ENCODE results near the gene EXOC2.

EXOC2 gene

GRCh38 chr6:650098-650497 lies 42.8 kb downstream of the EXOC2 start:
- H3K36me3 ChIP-seq (ENCODE audit: insufficient read depth, low read length), result no peaks in the 10 kb centered on the region
- no peak overlapping the region for H3K9ac ChIP-seq (ENCODE audit: low read depth, low read length)
- H3K4me1 ChIP-seq (ENCODE audit: insufficient read depth, low read length), result peaks cover 3% of the 10 kb centered on the region
- H3K9me3 ChIP-seq (ENCODE audit: control insufficient read depth, insufficient read depth, low read length), result no peaks in the 10 kb centered on the region

DNA sequence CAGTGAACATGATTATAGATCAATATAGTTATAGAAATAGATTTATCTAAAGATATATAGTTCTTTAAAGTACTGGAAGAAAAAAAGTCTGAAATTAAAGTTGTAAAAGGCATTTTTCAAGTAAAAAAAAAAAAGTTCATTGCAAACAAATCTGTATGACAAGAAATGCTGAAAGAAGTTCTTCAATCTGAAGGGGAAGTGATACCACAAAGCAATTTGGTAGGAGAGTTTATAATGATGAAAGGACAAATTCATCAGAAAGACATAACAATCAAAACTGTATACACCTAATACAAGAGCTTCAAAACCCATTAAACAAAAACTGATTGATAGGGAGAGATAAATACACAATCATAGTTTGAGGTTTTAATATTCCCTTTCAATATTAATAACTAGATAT lies 50.1 kb downstream of the EXOC2 start:
- Histone ChIP-seq H3K9ac (ENCODE audit: low read depth, low read length) (no peak overlapping the region), H3K9me3 (ENCODE audit: control insufficient read depth, insufficient read depth, low read length) (peaks cover 2% of the 10 kb centered on the region; the same call in 1 of the 2 replicates), H3K4me1 (ENCODE audit: insufficient read depth, low read length) (no peaks in the 10 kb centered on the region), H3K36me3 (ENCODE audit: insufficient read depth, low read length) (no peaks in the 10 kb centered on the region)

DNA sequence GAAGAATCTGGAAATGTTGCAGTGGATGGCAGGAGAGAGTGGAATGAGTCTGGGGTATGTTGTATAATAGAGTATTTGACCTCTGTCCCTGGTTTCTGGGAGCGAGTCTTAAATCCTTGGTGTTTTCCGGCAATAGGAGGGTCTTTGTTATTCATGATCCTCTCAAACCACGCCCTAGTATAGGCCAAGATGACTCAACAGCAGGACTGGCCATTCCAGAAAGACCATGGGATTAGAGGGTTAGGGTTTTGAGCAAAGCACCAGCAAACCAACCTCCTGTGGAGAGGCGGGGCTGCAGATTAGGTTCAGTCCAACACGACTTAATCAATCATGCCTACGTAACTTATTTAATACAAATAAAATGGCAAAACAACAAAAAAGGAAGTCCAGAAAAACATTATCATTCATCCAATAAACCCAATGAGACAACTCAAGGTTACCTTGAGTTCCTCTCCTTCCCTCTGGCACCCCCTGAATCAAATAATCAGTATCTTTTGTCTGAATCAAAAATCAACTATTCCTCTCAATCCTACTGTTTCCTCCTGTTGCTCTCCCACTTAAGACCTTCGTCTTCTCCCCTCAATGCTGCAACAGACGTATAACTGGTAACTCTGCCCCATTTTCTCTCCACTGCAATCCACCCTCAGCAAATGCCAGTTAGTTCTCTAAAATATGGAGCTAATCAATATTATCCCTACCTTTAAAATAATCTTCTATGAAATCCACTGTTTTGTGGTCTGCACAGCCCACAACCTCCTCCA lies 51.5 kb downstream of the EXOC2 start:
- peaks cover 2% of the 10 kb centered on the region; the same call in 1 of the 2 replicates for H3K9me3 ChIP-seq (ENCODE audit: control insufficient read depth, insufficient read depth, low read length)
- H3K36me3 ChIP-seq (ENCODE audit: insufficient read depth, low read length), result no peaks in the 10 kb centered on the region
- no peaks in the 10 kb centered on the region for H3K4me1 ChIP-seq (ENCODE audit: insufficient read depth, low read length)
- no peak overlapping the region for H3K9ac ChIP-seq (ENCODE audit: low read depth, low read length)

- Histone ChIP-seq H3K9me3 (ENCODE audit: control insufficient read depth, insufficient read depth, low read length) (no peaks in the 10 kb centered on the region; the same call in 1 of the 2 replicates), H3K9ac (ENCODE audit: low read depth, low read length) (no peak overlapping the region), H3K36me3 (ENCODE audit: insufficient read depth, low read length) (no peaks in the 10 kb centered on the region), H3K4me1 (ENCODE audit: insufficient read depth, low read length) (no peaks in the 10 kb centered on the region)
Measured at GRCh38 chr6:636488-636887, 56.5 kb downstream of the EXOC2 start.

GRCh38 chr6:635233-635632 lies 57.7 kb downstream of the EXOC2 start:
- H3K4me1 ChIP-seq (ENCODE audit: insufficient read depth, low read length), result no peaks in the 10 kb centered on the region
- no peak overlapping the region for H3K9ac ChIP-seq (ENCODE audit: low read depth, low read length)
- H3K9me3 ChIP-seq (ENCODE audit: control insufficient read depth, insufficient read depth, low read length), result no peaks in the 10 kb centered on the region
- H3K36me3 ChIP-seq (ENCODE audit: insufficient read depth, low read length), result no peaks in the 10 kb centered on the region

GRCh38 chr6:633611-634010 lies 59.3 kb downstream of the EXOC2 start:
- Histone ChIP-seq H3K4me1 (ENCODE audit: insufficient read depth, low read length) (no peaks in the 10 kb centered on the region), H3K9ac (ENCODE audit: low read depth, low read length) (no peak overlapping the region), H3K9me3 (ENCODE audit: control insufficient read depth, insufficient read depth, low read length) (no peaks in the 10 kb centered on the region), H3K36me3 (ENCODE audit: insufficient read depth, low read length) (no peaks in the 10 kb centered on the region)

DNA sequence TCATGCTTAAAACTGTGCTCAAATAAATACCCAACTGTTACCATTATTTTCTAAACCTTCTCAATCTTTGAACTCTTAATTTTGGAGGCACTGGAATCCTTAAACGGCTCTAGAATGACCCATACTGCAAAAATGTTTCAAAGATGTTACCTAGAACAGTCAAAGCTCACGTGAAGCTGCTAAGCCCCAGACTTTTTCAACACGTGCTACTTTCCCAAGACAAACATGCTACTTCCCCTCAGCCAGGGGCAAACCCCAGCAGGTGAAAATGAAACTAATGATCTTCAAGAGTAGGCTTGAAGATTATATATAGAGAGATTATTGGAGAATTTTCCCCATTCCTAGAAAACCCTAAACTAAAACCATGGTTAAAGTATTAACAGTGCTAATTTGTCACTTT lies 64.2 kb downstream of the EXOC2 start:
- no peaks in the 10 kb centered on the region for H3K9me3 ChIP-seq (ENCODE audit: control insufficient read depth, insufficient read depth, low read length)
- peaks cover 16% of the 10 kb centered on the region for H3K4me1 ChIP-seq (ENCODE audit: insufficient read depth, low read length)
- no peaks in the 10 kb centered on the region for H3K36me3 ChIP-seq (ENCODE audit: insufficient read depth, low read length)
- H3K9ac ChIP-seq (ENCODE audit: low read depth, low read length), result no peak overlapping the region

- Histone ChIP-seq H3K4me1 (ENCODE audit: insufficient read depth, low read length) (peaks cover 16% of the 10 kb centered on the region), H3K9me3 (ENCODE audit: control insufficient read depth, insufficient read depth, low read length) (no peaks in the 10 kb centered on the region), H3K9ac (ENCODE audit: low read depth, low read length) (no peak overlapping the region), H3K36me3 (ENCODE audit: insufficient read depth, low read length) (no peaks in the 10 kb centered on the region)
Measured at GRCh38 chr6:626236-626635, 66.7 kb downstream of the EXOC2 start.

DNA sequence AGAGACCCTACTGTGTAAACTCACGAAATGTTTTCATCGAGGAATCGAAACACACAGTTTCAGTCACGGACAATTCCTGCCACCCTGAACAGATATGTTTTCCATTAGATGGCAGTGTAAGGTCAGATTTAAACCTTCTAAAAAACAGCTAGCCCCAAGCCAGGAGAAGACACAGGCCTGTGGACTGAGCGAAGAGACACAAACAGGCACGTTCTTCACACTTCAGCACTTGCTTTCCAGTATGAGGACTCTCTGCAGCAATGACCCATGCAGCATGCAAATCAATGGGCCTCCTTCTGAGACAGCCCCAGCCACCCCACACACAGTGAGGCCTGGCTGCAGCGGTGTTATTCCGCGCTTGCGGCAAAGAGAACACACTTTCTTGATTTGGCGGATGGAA lies 68.0 kb downstream of the EXOC2 start:
- Histone ChIP-seq H3K9me3 (ENCODE audit: control insufficient read depth, insufficient read depth, low read length) (no peaks in the 10 kb centered on the region), H3K4me1 (ENCODE audit: insufficient read depth, low read length) (peaks cover 16% of the 10 kb centered on the region), H3K36me3 (ENCODE audit: insufficient read depth, low read length) (no peaks in the 10 kb centered on the region), H3K9ac (ENCODE audit: low read depth, low read length) (no peak overlapping the region)

- H3K36me3 ChIP-seq (ENCODE audit: insufficient read depth, low read length), result no peaks in the 10 kb centered on the region; the same call in 1 of the 2 replicates
- no peaks in the 10 kb centered on the region for H3K9me3 ChIP-seq (ENCODE audit: control insufficient read depth, insufficient read depth, low read length)
- peaks cover 16% of the 10 kb centered on the region for H3K4me1 ChIP-seq (ENCODE audit: insufficient read depth, low read length)
- no peak overlapping the region for H3K9ac ChIP-seq (ENCODE audit: low read depth, low read length)
Measured at GRCh38 chr6:622462-622861, 70.5 kb downstream of the EXOC2 start.

- Histone ChIP-seq H3K36me3 (ENCODE audit: insufficient read depth, low read length) (no peaks in the 10 kb centered on the region; the same call in 1 of the 2 replicates), H3K9ac (ENCODE audit: low read depth, low read length) (no peak overlapping the region), H3K9me3 (ENCODE audit: control insufficient read depth, insufficient read depth, low read length) (no peaks in the 10 kb centered on the region), H3K4me1 (ENCODE audit: insufficient read depth, low read length) (peaks cover 16% of the 10 kb centered on the region)
Measured at GRCh38 chr6:621931-622330, 71.0 kb downstream of the EXOC2 start.

GRCh38 chr6:620950-621349 lies 72.0 kb downstream of the EXOC2 start:
- Histone ChIP-seq H3K9ac (ENCODE audit: low read depth, low read length) (no peak overlapping the region), H3K36me3 (ENCODE audit: insufficient read depth, low read length) (no peaks in the 10 kb centered on the region; the same call in 1 of the 2 replicates), H3K9me3 (ENCODE audit: control insufficient read depth, insufficient read depth, low read length) (no peaks in the 10 kb centered on the region), H3K4me1 (ENCODE audit: insufficient read depth, low read length) (peaks cover 11% of the 10 kb centered on the region)

DNA sequence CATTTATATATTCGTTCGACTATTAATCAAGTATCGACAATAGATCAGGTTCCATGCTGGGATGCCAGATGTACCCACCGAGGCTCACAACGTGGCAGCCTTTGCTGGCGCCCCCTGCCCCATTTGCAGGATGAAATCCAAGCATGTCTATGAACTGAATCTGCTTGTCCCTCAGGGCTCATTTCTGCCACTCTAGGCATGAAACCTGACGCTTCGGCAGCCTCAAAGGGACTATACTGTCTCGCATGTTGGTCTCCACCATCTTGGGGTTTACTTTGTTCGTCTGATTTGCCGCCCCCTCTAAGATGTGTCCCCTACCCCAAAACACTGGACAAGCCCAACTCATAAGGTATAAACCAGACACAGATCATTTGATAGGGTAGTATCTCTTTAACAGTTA lies 72.8 kb downstream of the EXOC2 start:
- Histone ChIP-seq H3K9ac (ENCODE audit: low read depth, low read length) (no peak overlapping the region), H3K36me3 (ENCODE audit: insufficient read depth, low read length) (no peaks in the 10 kb centered on the region; the same call in none of the 2 replicates), H3K9me3 (ENCODE audit: control insufficient read depth, insufficient read depth, low read length) (no peaks in the 10 kb centered on the region), H3K4me1 (ENCODE audit: insufficient read depth, low read length) (peaks cover 5% of the 10 kb centered on the region; the same call in 1 of the 2 replicates)

DNA sequence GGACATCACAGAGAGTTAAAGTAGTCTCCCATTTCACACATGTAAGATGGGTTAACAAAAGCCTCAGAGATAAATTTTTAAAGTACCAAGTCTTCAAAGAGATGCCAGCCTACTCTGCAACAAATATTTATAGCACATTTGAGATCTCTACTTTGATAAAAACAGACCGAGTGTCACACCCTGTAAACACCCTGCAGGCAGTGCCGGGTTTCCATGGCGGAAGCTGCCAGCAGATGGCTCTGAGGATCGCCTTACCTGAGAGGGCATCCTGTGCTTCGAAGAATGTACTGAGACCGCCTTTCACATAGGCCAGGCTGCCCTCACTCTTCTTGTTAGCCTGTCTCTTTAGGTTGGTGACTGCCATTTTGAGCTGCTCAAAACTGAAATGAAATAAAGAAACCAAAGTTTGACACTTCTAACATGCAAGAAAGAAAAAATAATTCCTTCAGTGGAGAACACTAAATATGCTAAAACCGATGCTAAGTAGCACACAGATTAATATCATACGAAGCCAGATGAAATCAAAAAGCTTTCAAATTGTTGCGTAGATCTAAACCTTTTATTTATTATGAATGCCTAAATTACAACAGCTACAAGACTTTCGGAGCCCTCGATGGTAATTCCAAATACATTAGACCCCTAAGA lies 75.4 kb downstream of the EXOC2 start:
- no peak overlapping the region for H3K9ac ChIP-seq (ENCODE audit: low read depth, low read length)
- H3K4me1 ChIP-seq (ENCODE audit: insufficient read depth, low read length), result no peaks in the 10 kb centered on the region
- H3K36me3 ChIP-seq (ENCODE audit: insufficient read depth, low read length), result no peaks in the 10 kb centered on the region; the same call in none of the 2 replicates
- H3K9me3 ChIP-seq (ENCODE audit: control insufficient read depth, insufficient read depth, low read length), result no peaks in the 10 kb centered on the region

GRCh38 chr6:613981-614380 lies 79.0 kb downstream of the EXOC2 start:
- Histone ChIP-seq H3K9me3 (ENCODE audit: control insufficient read depth, insufficient read depth, low read length) (no peaks in the 10 kb centered on the region), H3K36me3 (ENCODE audit: insufficient read depth, low read length) (no peaks in the 10 kb centered on the region; the same call in none of the 2 replicates)

More at GRCh38 chr6:613981-614380, 79.0 kb downstream of the EXOC2 start:
- Histone ChIP-seq H3K4me1 (ENCODE audit: insufficient read depth, low read length) (no peaks in the 10 kb centered on the region), H3K9ac (ENCODE audit: low read depth, low read length) (no peak overlapping the region)

Measured in ES-I3 (cell line).